H9 (cell line): Measurements from ENCODE around the gene CORIN. TPM values are rescaled to one million over a fixed set of nuclear protein-coding genes. Genes with fewer than 3 reads are reported as not detected.

Experiments used
- DNase-seq: peaks from one replicate; pipeline ENCODE4 v3.0.0-alpha.2; 2017
- H2AFZ ChIP-seq: one replicate; pipeline ENCODE4 v1.6.1; 2013; ENCODE audit warnings: mild to moderate bottlenecking, low read length, control low read depth, moderate library complexity
- H2AK5ac ChIP-seq: 2 replicates; pipeline ENCODE4 v1.6.1; 2013; ENCODE audit warnings: low read length, control low read depth, mixed read lengths; ENCODE audit not compliant: insufficient read length
- H2BK120ac ChIP-seq: one replicate; pipeline ENCODE4 v1.6.1; 2013; ENCODE audit warnings: low read depth, mild to moderate bottlenecking, low read length, control low read depth, inconsistent platforms; ENCODE audit not compliant: poor library complexity, severe bottlenecking
- H2BK12ac ChIP-seq: 2 replicates; pipeline ENCODE4 v1.6.1; 2013; ENCODE audit warnings: low read length, control low read depth, mixed read lengths, low read depth; ENCODE audit not compliant: insufficient read length
- H2BK15ac ChIP-seq: 2 replicates; pipeline ENCODE4 v1.6.1; 2013; ENCODE audit warnings: low read depth, low read length, control low read depth
- H2BK20ac ChIP-seq: one replicate; pipeline ENCODE4 v1.6.1; 2013; ENCODE audit warnings: low read depth, mild to moderate bottlenecking, low read length, control low read depth, inconsistent platforms; ENCODE audit not compliant: poor library complexity, severe bottlenecking
- H2BK5ac ChIP-seq: 2 replicates; pipeline ENCODE4 v1.6.1; 2013; ENCODE audit warnings: low read length, control low read depth, mixed read lengths; ENCODE audit not compliant: insufficient read length
- H3K14ac ChIP-seq: 2 replicates; pipeline ENCODE4 v1.6.1; 2013; ENCODE audit warnings: low read length, control low read depth; ENCODE audit not compliant: insufficient read depth
- H3K18ac ChIP-seq: 2 replicates; pipeline ENCODE4 v1.6.1; 2013; ENCODE audit warnings: low read depth, mild to moderate bottlenecking, mixed read lengths, low read length, control low read depth; ENCODE audit not compliant: insufficient read length
- H3K23ac ChIP-seq: 2 replicates; pipeline ENCODE4 v1.6.1; 2013; ENCODE audit warnings: low read length, control low read depth, mixed read lengths, low read depth; ENCODE audit not compliant: insufficient read length
- H3K23me2 ChIP-seq: 2 replicates; pipeline ENCODE4 v1.6.1; 2013; ENCODE audit warnings: low read depth, mild to moderate bottlenecking, mixed read lengths, low read length, control low read depth; ENCODE audit not compliant: insufficient read length, poor library complexity, severe bottlenecking
- H3K27ac ChIP-seq: 2 replicates; pipeline ENCODE4 v1.5.1; 2013; ENCODE audit warnings: low read length, control low read depth, mixed read lengths, low read depth; ENCODE audit not compliant: insufficient read length
- H3K27me3 ChIP-seq: 2 replicates; pipeline ENCODE4 v1.6.1; 2013; ENCODE audit warnings: low read length, control low read depth, inconsistent platforms; ENCODE audit not compliant: insufficient read depth
- H3K4ac ChIP-seq: 2 replicates; pipeline ENCODE4 v1.6.1; 2013; ENCODE audit warnings: low read depth, mild to moderate bottlenecking, control low read depth, inconsistent platforms, low read length, moderate library complexity
- H3K4me1 ChIP-seq: 2 replicates; pipeline ENCODE4 v1.6.1; 2013; ENCODE audit warnings: low read length, control low read depth, inconsistent platforms; ENCODE audit not compliant: insufficient read depth
- H3K4me2 ChIP-seq: 2 replicates; pipeline ENCODE4 v1.6.1; 2013; ENCODE audit warnings: low read length, control low read depth, mixed read lengths; ENCODE audit not compliant: insufficient read length, insufficient read depth
- H3K56ac ChIP-seq: 2 replicates; pipeline ENCODE4 v1.6.1; 2013; ENCODE audit warnings: low read depth, mild to moderate bottlenecking, mixed read lengths, low read length, control low read depth; ENCODE audit not compliant: insufficient read length
- H3K79me1 ChIP-seq: 2 replicates; pipeline ENCODE4 v1.6.1; 2013; ENCODE audit warnings: low read depth, mild to moderate bottlenecking, moderate library complexity, low read length, control low read depth, inconsistent platforms; ENCODE audit not compliant: insufficient read depth, poor library complexity, severe bottlenecking
- H3K79me2 ChIP-seq: 2 replicates; pipeline ENCODE4 v1.6.1; 2013; ENCODE audit warnings: low read length, control low read depth, inconsistent platforms; ENCODE audit not compliant: insufficient read depth
- H3K9ac ChIP-seq: 2 replicates; pipeline ENCODE4 v1.6.1; 2013; ENCODE audit warnings: low read length, control low read depth, mixed read lengths; ENCODE audit not compliant: insufficient read length; ENCODE audit errors: extremely low read depth
- H3K9me3 ChIP-seq: one replicate; pipeline ENCODE4 v1.6.1; 2013; ENCODE audit warnings: low read depth, low read length, inconsistent platforms; ENCODE audit not compliant: control insufficient read depth
- H3T11ph ChIP-seq: one replicate; pipeline ENCODE4 v1.6.1; 2013; ENCODE audit warnings: mild to moderate bottlenecking, low read length, control low read depth, inconsistent platforms
- H4K20me1 ChIP-seq: one replicate; pipeline ENCODE4 v1.6.1; 2013; ENCODE audit not compliant: control insufficient read depth, insufficient read length, insufficient read depth
- H4K5ac ChIP-seq: 2 replicates; pipeline ENCODE4 v1.6.1; 2013; ENCODE audit warnings: low read depth, mild to moderate bottlenecking, mixed read lengths, low read length, control low read depth; ENCODE audit not compliant: insufficient read length
- H4K8ac ChIP-seq: replicated peaks from 2 replicates; pipeline ENCODE4 v1.6.1; 2013; ENCODE audit warnings: low read length, control low read depth, mixed read lengths, low read depth; ENCODE audit not compliant: insufficient read length
- H4K91ac ChIP-seq: 2 replicates; pipeline ENCODE4 v1.6.1; 2013; ENCODE audit warnings: low read depth, mild to moderate bottlenecking, moderate library complexity, mixed read lengths, low read length, control low read depth; ENCODE audit not compliant: insufficient read length
- H3K27ac Mint-ChIP-seq, 3 experiments: 2 replicates in 2 of 3; 3 replicates in 1 of 3; pipeline ENCODE4 v1.8.0; 2020 to 2021; ENCODE audit warnings: mixed read lengths in 3 of 3, mild to moderate bottlenecking in 1 of 3, moderate library complexity in 1 of 3
- H3K27me3 Mint-ChIP-seq: 2 replicates; pipeline ENCODE4 v1.8.0; 2021; ENCODE audit warnings: low read depth, mild to moderate bottlenecking, moderate library complexity, mixed read lengths
- H3K36me3 Mint-ChIP-seq, 3 experiments: 2 replicates in 2 of 3; 3 replicates in 1 of 3; pipeline ENCODE4 v1.8.0; 2020 to 2021; ENCODE audit warnings: low read depth in 3 of 3, mixed read lengths in 3 of 3; ENCODE audit not compliant: insufficient read depth in 1 of 3
- H3K4me1 Mint-ChIP-seq, 2 experiments: 2 replicates each; pipeline ENCODE4 v1.8.0; 2020; ENCODE audit warnings: mixed read lengths in 2 of 2
- H3K4me3 Mint-ChIP-seq, 2 experiments: 2 replicates in 1 of 2; 3 replicates in 1 of 2; pipeline ENCODE4 v1.8.0; 2020 to 2021; ENCODE audit warnings: mild to moderate bottlenecking in 2 of 2, mixed read lengths in 2 of 2, moderate library complexity in 1 of 2
- H3K9me3 Mint-ChIP-seq, 2 experiments: 2 replicates in 1 of 2; 3 replicates in 1 of 2; pipeline ENCODE4 v1.8.0; 2020; ENCODE audit warnings: mild to moderate bottlenecking in 2 of 2, mixed read lengths in 2 of 2, moderate library complexity in 1 of 2
- WGBS: extraction: QIAGEN DNeasy Blood & Tissue Kit; methylation state at CpG from one replicate; pipeline ENCODE4 v1.1.7; 2013; ENCODE audit warnings: missing lambda C conversion rate, low lambda C conversion rate, mixed read lengths; ENCODE audit not compliant: insufficient read length; ENCODE audit errors: extremely low coverage; 5-methylcytosine and 5-hydroxymethylcytosine counted together
- total RNA-seq: library from RNA; stranded (reverse); gene quantifications from 2 replicates; pipeline ENCODE4 v1.2.1, GENCODE V29; 2021
- TF ChIP-seq, protein P1 (sequence below): fragments of 200-600 bp; sonication (generic); conservative IDR thresholded peaks from 3 replicates; pipeline ENCODE4 v1.8.0; 2021; ENCODE audit warnings: antibody characterized with exemption, mild to moderate bottlenecking

Gene CORIN
- total RNA-seq, 1 experiment from 2014 or later: 0.39 TPM

DNA sequence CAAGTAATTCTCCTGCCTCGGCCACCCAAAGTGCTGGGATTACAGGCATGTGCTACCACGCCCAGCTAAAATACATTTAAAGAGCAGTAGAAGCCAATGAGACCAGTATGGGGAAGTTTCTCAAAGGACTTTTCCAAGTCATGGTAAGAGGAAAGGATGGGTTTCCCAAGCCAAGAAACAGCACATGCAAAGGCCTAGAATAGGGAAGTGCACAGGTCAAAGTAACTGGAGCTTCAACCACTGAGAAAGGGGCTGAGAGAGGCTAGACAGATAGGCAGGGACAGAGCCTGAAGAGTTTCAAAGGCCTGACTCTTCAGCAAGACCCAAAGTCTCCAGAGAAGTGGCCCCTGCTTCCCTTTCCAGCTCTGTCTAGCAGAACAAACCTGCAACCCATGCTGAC is 162.1 kb downstream of the CORIN start:
- H2BK20ac ChIP-seq: no peak overlapping the region
- H4K8ac ChIP-seq: no peak overlapping the region
- H3K23ac ChIP-seq: no peak overlapping the region
- no peak overlapping the region for H3K18ac ChIP-seq
- H3K9me3 ChIP-seq: no peaks in the 10 kb centered on the region
- H3K9ac ChIP-seq: no peak overlapping the region
- no peak overlapping the region for H2BK15ac ChIP-seq
- no peak overlapping the region for H3T11ph ChIP-seq
- DNase-seq: no peak
- no peak overlapping the region for H3K4me2 ChIP-seq
- H4K5ac ChIP-seq: no peak overlapping the region
- WGBS: no CpG with 5 or more reads among the region's 2 CpGs
- no peak overlapping the region for H3K4ac ChIP-seq
- no peaks in the 10 kb centered on the region for H3K79me2 ChIP-seq
- no peaks in the 10 kb centered on the region for H3K4me1 Mint-ChIP-seq
- H3K36me3 Mint-ChIP-seq: no peaks in the 10 kb centered on the region
- H3K27me3 Mint-ChIP-seq: no peaks in the 10 kb centered on the region
- no peak overlapping the region for H2AK5ac ChIP-seq
- no peak overlapping the region for H2BK5ac ChIP-seq
- H4K20me1 ChIP-seq: no peaks in the 10 kb centered on the region
- H3K23me2 ChIP-seq: no peaks in the 10 kb centered on the region
- no peaks in the 10 kb centered on the region for H3K27me3 ChIP-seq
- H3K4me1 ChIP-seq: no peaks in the 10 kb centered on the region
- H2BK12ac ChIP-seq: no peak overlapping the region
- no peak overlapping the region for H3K14ac ChIP-seq
- H3K9me3 Mint-ChIP-seq: no peaks in the 10 kb centered on the region
- no peaks in the 10 kb centered on the region for H3K79me1 ChIP-seq
- H4K91ac ChIP-seq: no peak overlapping the region
- H3K4me3 Mint-ChIP-seq: no peak overlapping the region
- H2BK120ac ChIP-seq: no peak overlapping the region
- no peak overlapping the region for H3K27ac ChIP-seq
- H3K56ac ChIP-seq: no peak overlapping the region
- no peak overlapping the region for H2AFZ ChIP-seq
- TF ChIP-seq, protein P1, sequence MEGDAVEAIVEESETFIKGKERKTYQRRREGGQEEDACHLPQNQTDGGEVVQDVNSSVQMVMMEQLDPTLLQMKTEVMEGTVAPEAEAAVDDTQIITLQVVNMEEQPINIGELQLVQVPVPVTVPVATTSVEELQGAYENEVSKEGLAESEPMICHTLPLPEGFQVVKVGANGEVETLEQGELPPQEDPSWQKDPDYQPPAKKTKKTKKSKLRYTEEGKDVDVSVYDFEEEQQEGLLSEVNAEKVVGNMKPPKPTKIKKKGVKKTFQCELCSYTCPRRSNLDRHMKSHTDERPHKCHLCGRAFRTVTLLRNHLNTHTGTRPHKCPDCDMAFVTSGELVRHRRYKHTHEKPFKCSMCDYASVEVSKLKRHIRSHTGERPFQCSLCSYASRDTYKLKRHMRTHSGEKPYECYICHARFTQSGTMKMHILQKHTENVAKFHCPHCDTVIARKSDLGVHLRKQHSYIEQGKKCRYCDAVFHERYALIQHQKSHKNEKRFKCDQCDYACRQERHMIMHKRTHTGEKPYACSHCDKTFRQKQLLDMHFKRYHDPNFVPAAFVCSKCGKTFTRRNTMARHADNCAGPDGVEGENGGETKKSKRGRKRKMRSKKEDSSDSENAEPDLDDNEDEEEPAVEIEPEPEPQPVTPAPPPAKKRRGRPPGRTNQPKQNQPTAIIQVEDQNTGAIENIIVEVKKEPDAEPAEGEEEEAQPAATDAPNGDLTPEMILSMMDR: no peak
- H3K27ac Mint-ChIP-seq: no peak overlapping the region
